Measurements from ENCODE around the gene CHCHD1.

CHCHD1 gene

GRCh38 chr10:73762915-73763314, 18.9 kb upstream of the CHCHD1 start:
- no peak for DNase-seq (ENCODE audit: extremely low read depth, insufficient read length)
- no peak for TF ChIP-seq CTCF (IDR thresholded peaks at IDR 0.05; ENCODE audit: insufficient read depth, low read length, poor library complexity, severe bottlenecking)
- Histone ChIP-seq H3K27me3 (replicated peaks; ENCODE audit: control insufficient read depth, insufficient read depth, low read length) (no peaks in the 10 kb centered on the region), H3K36me3 (ENCODE audit: control insufficient read depth, insufficient read depth, low read length) (peaks cover 51% of the 10 kb centered on the region), H3K4me3 (replicated peaks; ENCODE audit: low read depth, low read length) (no peak overlapping the region)

- Histone ChIP-seq H3K27me3 (replicated peaks; ENCODE audit: control insufficient read depth, insufficient read depth, low read length) (no peaks in the 10 kb centered on the region), H3K4me3 (replicated peaks; ENCODE audit: low read depth, low read length) (no peak overlapping the region), H3K36me3 (ENCODE audit: control insufficient read depth, insufficient read depth, low read length) (peaks cover 51% of the 10 kb centered on the region)
- TF ChIP-seq CTCF (IDR thresholded peaks at IDR 0.05; ENCODE audit: insufficient read depth, low read length, poor library complexity, severe bottlenecking) = no peak
- DNase-seq (ENCODE audit: extremely low read depth, insufficient read length) = no peak
Observed at GRCh38 chr10:73763343-73763742, 18.5 kb upstream of the CHCHD1 start.

DNA sequence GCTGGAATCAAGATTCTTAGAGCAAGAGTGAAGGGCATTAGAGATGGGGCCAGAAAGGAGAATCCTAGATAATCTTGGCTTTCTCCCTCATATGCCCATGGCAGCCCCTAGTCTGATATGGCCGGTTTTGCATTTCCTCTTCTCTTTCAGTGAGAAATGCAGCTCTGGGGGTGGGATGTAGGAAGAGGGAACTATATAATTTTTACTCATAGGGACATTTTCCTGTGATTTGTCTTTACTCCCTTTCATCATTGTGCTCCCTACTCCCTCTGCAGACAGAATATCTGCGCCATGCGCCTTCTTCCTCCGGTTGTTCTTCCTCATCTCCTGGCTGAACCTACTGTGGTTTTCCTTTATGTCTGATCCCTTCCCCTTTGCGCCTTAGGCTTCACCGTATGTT, 16.8 kb upstream of the CHCHD1 start:
- Histone ChIP-seq H3K36me3 (ENCODE audit: control insufficient read depth, insufficient read depth, low read length) (peaks cover 56% of the 10 kb centered on the region), H3K27me3 (replicated peaks; ENCODE audit: control insufficient read depth, insufficient read depth, low read length) (no peaks in the 10 kb centered on the region), H3K4me3 (replicated peaks; ENCODE audit: low read depth, low read length) (no peak overlapping the region)
- DNase-seq (ENCODE audit: extremely low read depth, insufficient read length) = no peak
- no peak for TF ChIP-seq CTCF (IDR thresholded peaks at IDR 0.05; ENCODE audit: insufficient read depth, low read length, poor library complexity, severe bottlenecking)

- H3K4me3 ChIP-seq (replicated peaks; ENCODE audit: low read depth, low read length) = no peak overlapping the region
- peak; percentile 49 for TF ChIP-seq CTCF (IDR thresholded peaks at IDR 0.05; ENCODE audit: insufficient read depth, low read length, poor library complexity, severe bottlenecking)
- H3K36me3 ChIP-seq (ENCODE audit: control insufficient read depth, insufficient read depth, low read length) = peaks cover 48% of the 10 kb centered on the region
- H3K27me3 ChIP-seq (replicated peaks; ENCODE audit: control insufficient read depth, insufficient read depth, low read length) = no peaks in the 10 kb centered on the region
- DNase-seq (ENCODE audit: extremely low read depth, insufficient read length) = no peak
Observed at GRCh38 chr10:73768881-73769280, 13.0 kb upstream of the CHCHD1 start.

DNA sequence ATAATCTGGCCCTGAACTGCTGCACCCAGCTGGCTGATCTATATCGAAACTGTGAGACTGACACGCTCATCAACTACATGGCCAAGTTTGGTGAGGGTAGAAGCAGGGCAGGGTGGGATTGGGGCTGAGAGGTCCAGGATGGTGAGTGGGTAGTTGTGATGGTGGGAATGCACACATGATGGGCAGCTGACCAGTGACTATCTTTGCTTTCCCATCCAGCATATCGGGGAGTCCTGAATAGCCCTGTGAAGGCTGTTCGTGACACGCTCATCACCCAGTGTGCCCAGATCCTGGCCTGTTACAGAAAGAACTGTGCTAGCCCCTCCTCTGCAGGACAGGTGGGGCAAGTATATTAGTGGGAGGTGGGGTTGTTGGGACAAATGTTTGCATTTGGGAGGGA, 12.5 kb upstream of the CHCHD1 start:
- no peak for TF ChIP-seq CTCF (IDR thresholded peaks at IDR 0.05; ENCODE audit: insufficient read depth, low read length, poor library complexity, severe bottlenecking)

DNA sequence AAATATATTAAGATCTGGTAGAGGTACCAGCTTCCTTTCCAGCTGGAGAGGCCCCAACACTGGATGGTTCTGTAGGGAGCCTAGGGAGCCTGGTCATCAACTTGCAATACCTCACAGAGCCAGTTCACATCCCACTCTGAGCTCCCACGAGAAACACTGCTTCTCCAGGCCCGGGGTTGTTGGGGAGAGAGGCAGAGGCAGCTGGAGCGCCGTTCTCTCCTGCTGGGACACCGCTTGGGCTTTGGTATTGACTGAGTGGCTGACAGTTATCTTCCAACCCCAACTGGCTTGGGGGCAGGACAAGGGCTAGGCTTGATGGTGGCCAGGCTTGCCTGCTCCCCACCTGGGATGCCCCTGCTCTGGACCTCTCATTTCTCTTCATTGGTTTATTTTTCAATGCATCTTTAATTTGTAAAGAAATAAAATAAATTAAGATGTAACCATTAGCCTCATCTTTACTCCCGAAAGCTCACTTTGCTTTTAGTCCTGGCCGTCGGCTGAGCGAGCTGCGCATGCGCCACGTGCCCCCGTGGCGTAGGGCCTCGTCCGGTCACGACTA, 10.0 kb upstream of the CHCHD1 start:
- peak overlapping the region; percentile 78 for H3K4me3 ChIP-seq (replicated peaks; ENCODE audit: low read depth, low read length)
- TF ChIP-seq CTCF (IDR thresholded peaks at IDR 0.05; ENCODE audit: insufficient read depth, low read length, poor library complexity, severe bottlenecking) = no peak
- H3K27me3 ChIP-seq (replicated peaks; ENCODE audit: control insufficient read depth, insufficient read depth, low read length) = no peaks in the 10 kb centered on the region
- peaks cover 29% of the 10 kb centered on the region for H3K36me3 ChIP-seq (ENCODE audit: control insufficient read depth, insufficient read depth, low read length)
- DNase-seq (ENCODE audit: extremely low read depth, insufficient read length) = no peak

More for the DNA sequence above, 12.5 kb upstream of the CHCHD1 start:
- no peak overlapping the region for H3K4me3 ChIP-seq (replicated peaks; ENCODE audit: low read depth, low read length)
- H3K36me3 ChIP-seq (ENCODE audit: control insufficient read depth, insufficient read depth, low read length) = peaks cover 46% of the 10 kb centered on the region
- no peaks in the 10 kb centered on the region for H3K27me3 ChIP-seq (replicated peaks; ENCODE audit: control insufficient read depth, insufficient read depth, low read length)
- no peak for DNase-seq (ENCODE audit: extremely low read depth, insufficient read length)

All from GM06990 (cell line).